Thyroid gland (tissue), 4 donors: Measurements from ENCODE around the gene CAMTA1.

Source experiments
- POLR2A ChIP-seq, 2 donors: fragments of 450-650 bp; IDR thresholded peaks; one replicate each; pipeline ENCODE4 v1.6.1; 2017; ENCODE audit warnings: antibody characterized with exemption in 2 of 2, mild to moderate bottlenecking in 2 of 2, moderate library complexity in 1 of 2
- TF ChIP-seq, protein P1 (sequence below), 6 experiments: fragments of 200-600 bp in 3 of 6; fragments of 450-650 bp in 3 of 6; sonication (generic) in 3 of 6; IDR thresholded peaks; one replicate each; pipeline ENCODE4 v1.5.1; 2016 to 2019; ENCODE audit warnings: antibody characterized with exemption in 6 of 6, mild to moderate bottlenecking in 2 of 6, inconsistent platforms in 1 of 6, moderate library complexity in 1 of 6

DNA sequence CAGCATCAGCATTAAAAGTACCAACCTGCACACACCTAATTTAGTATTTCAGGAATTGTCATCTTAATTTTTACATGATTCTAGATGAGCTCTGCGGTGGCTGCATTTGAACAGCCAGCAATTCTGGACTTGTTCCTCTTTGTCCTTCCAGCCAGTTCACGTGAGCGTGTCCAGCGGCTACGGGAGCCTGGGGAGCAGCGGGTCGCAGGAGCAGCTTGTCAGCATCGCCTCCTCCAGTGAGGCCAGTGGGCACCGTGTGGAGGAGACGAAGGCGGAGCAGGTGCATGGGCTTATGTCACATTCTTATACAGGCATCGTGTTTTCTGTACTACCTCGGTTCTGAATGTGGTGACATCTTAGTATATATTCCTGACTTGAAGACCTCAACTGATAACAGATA, 1024.5 kb downstream of the CAMTA1 start:
- TF ChIP-seq, protein P1, sequence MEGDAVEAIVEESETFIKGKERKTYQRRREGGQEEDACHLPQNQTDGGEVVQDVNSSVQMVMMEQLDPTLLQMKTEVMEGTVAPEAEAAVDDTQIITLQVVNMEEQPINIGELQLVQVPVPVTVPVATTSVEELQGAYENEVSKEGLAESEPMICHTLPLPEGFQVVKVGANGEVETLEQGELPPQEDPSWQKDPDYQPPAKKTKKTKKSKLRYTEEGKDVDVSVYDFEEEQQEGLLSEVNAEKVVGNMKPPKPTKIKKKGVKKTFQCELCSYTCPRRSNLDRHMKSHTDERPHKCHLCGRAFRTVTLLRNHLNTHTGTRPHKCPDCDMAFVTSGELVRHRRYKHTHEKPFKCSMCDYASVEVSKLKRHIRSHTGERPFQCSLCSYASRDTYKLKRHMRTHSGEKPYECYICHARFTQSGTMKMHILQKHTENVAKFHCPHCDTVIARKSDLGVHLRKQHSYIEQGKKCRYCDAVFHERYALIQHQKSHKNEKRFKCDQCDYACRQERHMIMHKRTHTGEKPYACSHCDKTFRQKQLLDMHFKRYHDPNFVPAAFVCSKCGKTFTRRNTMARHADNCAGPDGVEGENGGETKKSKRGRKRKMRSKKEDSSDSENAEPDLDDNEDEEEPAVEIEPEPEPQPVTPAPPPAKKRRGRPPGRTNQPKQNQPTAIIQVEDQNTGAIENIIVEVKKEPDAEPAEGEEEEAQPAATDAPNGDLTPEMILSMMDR (IDR thresholded peaks at IDR 0.05) = no peak
- no peak for TF ChIP-seq POLR2A (IDR thresholded peaks at IDR 0.05)
